Astrocyte (in vitro differentiated cells and primary cell): ENCODE measurements around the gene N4BP2. TPM values are rescaled to one million over a fixed set of nuclear protein-coding genes. Genes with fewer than 3 reads are reported as not detected.

Source experiments
- DNase-seq: peaks from one replicate; pipeline ENCODE4 v3.0.0-alpha.2; 2010; ENCODE audit warnings: low read depth
- FAIRE-seq: peaks from 2 replicates; lab custom pipeline; 2011; peaks lifted over from hg19 to GRCh38; lab: Jason Lieb, UNC
- H2AFZ ChIP-seq: 2 replicates; pipeline ENCODE4 v1.6.0; 2012; ENCODE audit warnings: low read depth, low read length, inconsistent platforms
- H3K27ac ChIP-seq: 2 replicates; pipeline ENCODE4 v1.5.1; 2011; ENCODE audit warnings: low read depth, low read length, inconsistent platforms
- H3K27me3 ChIP-seq: 2 replicates; pipeline ENCODE4 v1.6.0; 2011; ENCODE audit warnings: low read length, inconsistent platforms; ENCODE audit not compliant: insufficient read depth
- H3K36me3 ChIP-seq: 2 replicates; pipeline ENCODE4 v1.5.1; 2011; ENCODE audit warnings: low read length, inconsistent platforms; ENCODE audit not compliant: insufficient read depth
- H3K4me1 ChIP-seq: 2 replicates; pipeline ENCODE4 v1.5.1; 2011; ENCODE audit warnings: low read length, inconsistent platforms; ENCODE audit not compliant: insufficient read depth
- H3K4me2 ChIP-seq: 2 replicates; pipeline ENCODE4 v1.6.0; 2012; ENCODE audit warnings: low read length, inconsistent platforms
- H3K4me3 ChIP-seq: 2 replicates; pipeline ENCODE4 v1.5.1; 2011; ENCODE audit warnings: low read depth, mild to moderate bottlenecking, low read length, inconsistent platforms; ENCODE audit not compliant: insufficient read depth
- H3K79me2 ChIP-seq: 2 replicates; pipeline ENCODE4 v1.6.0; 2012; ENCODE audit warnings: mild to moderate bottlenecking, low read length, inconsistent platforms; ENCODE audit not compliant: insufficient read depth
- H3K9ac ChIP-seq: 2 replicates; pipeline ENCODE4 v1.6.0; 2012; ENCODE audit warnings: mild to moderate bottlenecking, low read length, inconsistent platforms
- H3K9me3 ChIP-seq: 2 replicates; pipeline ENCODE4 v1.5.1; 2012; ENCODE audit warnings: low read depth, mild to moderate bottlenecking, low read length, inconsistent platforms; ENCODE audit not compliant: insufficient read depth
- H4K20me1 ChIP-seq: 2 replicates; pipeline ENCODE4 v1.6.0; 2012; ENCODE audit warnings: low read length, inconsistent platforms; ENCODE audit not compliant: insufficient read depth
- H3K27ac Mint-ChIP-seq: one replicate; pipeline ENCODE4 v1.8.0; 2021; ENCODE audit warnings: mild to moderate bottlenecking, mixed read lengths; ENCODE audit not compliant: unreplicated experiment
- H3K27me3 Mint-ChIP-seq: one replicate; pipeline ENCODE4 v1.8.0; 2021; ENCODE audit warnings: low read depth, mixed read lengths; ENCODE audit not compliant: unreplicated experiment
- H3K36me3 Mint-ChIP-seq: one replicate; pipeline ENCODE4 v1.8.0; 2021; ENCODE audit warnings: low read depth, mixed read lengths; ENCODE audit not compliant: unreplicated experiment
- H3K4me1 Mint-ChIP-seq: one replicate; pipeline ENCODE4 v1.8.0; 2021; ENCODE audit warnings: low read depth, mixed read lengths; ENCODE audit not compliant: unreplicated experiment
- H3K4me3 Mint-ChIP-seq: one replicate; pipeline ENCODE4 v1.8.0; 2021; ENCODE audit warnings: mild to moderate bottlenecking, moderate library complexity, mixed read lengths; ENCODE audit not compliant: unreplicated experiment
- H3K9me3 Mint-ChIP-seq: one replicate; pipeline ENCODE4 v1.8.0; 2021; ENCODE audit warnings: mild to moderate bottlenecking, mixed read lengths; ENCODE audit not compliant: unreplicated experiment
- EZH2 ChIP-seq: IDR thresholded peaks from 2 replicates; pipeline ENCODE4 v1.6.1; 2012; ENCODE audit warnings: mild to moderate bottlenecking, low read length, inconsistent platforms; ENCODE audit not compliant: insufficient read depth
- total RNA-seq: library from RNA; stranded (reverse); gene quantifications from 2 replicates; pipeline ENCODE4 v1.2.1, GENCODE V29; 2021
- TF ChIP-seq, protein P1 (sequence below): IDR thresholded peaks from 2 replicates; pipeline ENCODE4 v1.5.1; 2011; ENCODE audit warnings: low read depth, mild to moderate bottlenecking, inconsistent platforms, low read length, moderate library complexity; ENCODE audit not compliant: insufficient read depth

Gene N4BP2
- total RNA-seq, 1 donor from 2014 or later, result 14.5 TPM

GRCh38 chr4:40200875-40201801, 144.5 kb downstream of the N4BP2 start:
- Histone ChIP-seq H3K4me1 (no peaks in the 10 kb centered on the region), H3K9me3 (no peaks in the 10 kb centered on the region), H3K27me3 (no peaks in the 10 kb centered on the region), H3K4me3 (no peak overlapping the region), H4K20me1 (no peaks in the 10 kb centered on the region), H3K4me2 (no peak overlapping the region), H2AFZ (no peak overlapping the region), H3K36me3 (no peaks in the 10 kb centered on the region), H3K79me2 (no peaks in the 10 kb centered on the region), H3K9ac (no peak overlapping the region), H3K27ac (no peak overlapping the region)
- peaks cover 7% of the 10 kb centered on the region for H3K27me3 Mint-ChIP-seq
- H3K4me1 Mint-ChIP-seq, result peaks cover 14% of the 10 kb centered on the region
- no peaks in the 10 kb centered on the region for H3K9me3 Mint-ChIP-seq
- no peak overlapping the region for H3K4me3 Mint-ChIP-seq
- FAIRE-seq, result no peak
- TF ChIP-seq, protein P1, sequence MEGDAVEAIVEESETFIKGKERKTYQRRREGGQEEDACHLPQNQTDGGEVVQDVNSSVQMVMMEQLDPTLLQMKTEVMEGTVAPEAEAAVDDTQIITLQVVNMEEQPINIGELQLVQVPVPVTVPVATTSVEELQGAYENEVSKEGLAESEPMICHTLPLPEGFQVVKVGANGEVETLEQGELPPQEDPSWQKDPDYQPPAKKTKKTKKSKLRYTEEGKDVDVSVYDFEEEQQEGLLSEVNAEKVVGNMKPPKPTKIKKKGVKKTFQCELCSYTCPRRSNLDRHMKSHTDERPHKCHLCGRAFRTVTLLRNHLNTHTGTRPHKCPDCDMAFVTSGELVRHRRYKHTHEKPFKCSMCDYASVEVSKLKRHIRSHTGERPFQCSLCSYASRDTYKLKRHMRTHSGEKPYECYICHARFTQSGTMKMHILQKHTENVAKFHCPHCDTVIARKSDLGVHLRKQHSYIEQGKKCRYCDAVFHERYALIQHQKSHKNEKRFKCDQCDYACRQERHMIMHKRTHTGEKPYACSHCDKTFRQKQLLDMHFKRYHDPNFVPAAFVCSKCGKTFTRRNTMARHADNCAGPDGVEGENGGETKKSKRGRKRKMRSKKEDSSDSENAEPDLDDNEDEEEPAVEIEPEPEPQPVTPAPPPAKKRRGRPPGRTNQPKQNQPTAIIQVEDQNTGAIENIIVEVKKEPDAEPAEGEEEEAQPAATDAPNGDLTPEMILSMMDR, result no peak
- TF ChIP-seq EZH2, result no peak
- DNase-seq, result peak; percentile 29
- H3K36me3 Mint-ChIP-seq, result peaks cover 1% of the 10 kb centered on the region
- no peak overlapping the region for H3K27ac Mint-ChIP-seq

- no peak overlapping the region for H3K4me2 ChIP-seq
- no peaks in the 10 kb centered on the region for H3K36me3 ChIP-seq
- Mint-ChIP-seq H3K27me3 (peaks cover 6% of the 10 kb centered on the region), H3K9me3 (no peaks in the 10 kb centered on the region), H3K4me1 (peaks cover 15% of the 10 kb centered on the region), H3K4me3 (no peak overlapping the region), H3K36me3 (no peaks in the 10 kb centered on the region), H3K27ac (no peak overlapping the region)
- no peaks in the 10 kb centered on the region for H3K9me3 ChIP-seq
- H3K9ac ChIP-seq, result no peak overlapping the region
- DNase-seq (no peak), FAIRE-seq (no peak)
- no peak overlapping the region for H3K4me3 ChIP-seq
- no peak overlapping the region for H2AFZ ChIP-seq
- no peaks in the 10 kb centered on the region for H4K20me1 ChIP-seq
- H3K79me2 ChIP-seq, result no peaks in the 10 kb centered on the region
- no peaks in the 10 kb centered on the region for H3K4me1 ChIP-seq
- H3K27me3 ChIP-seq, result no peaks in the 10 kb centered on the region
- H3K27ac ChIP-seq, result no peak overlapping the region
- TF ChIP-seq EZH2, result no peak
- TF ChIP-seq, protein P1, result no peak
These were observed 145.2 kb downstream of the N4BP2 start for GRCh38 chr4:40201898-40202297.

- Histone ChIP-seq H4K20me1 (no peaks in the 10 kb centered on the region), H2AFZ (no peak overlapping the region), H3K36me3 (no peaks in the 10 kb centered on the region), H3K9ac (no peak overlapping the region), H3K4me2 (no peak overlapping the region), H3K79me2 (no peaks in the 10 kb centered on the region), H3K27ac (no peak overlapping the region), H3K27me3 (no peaks in the 10 kb centered on the region), H3K4me3 (no peak overlapping the region), H3K4me1 (no peaks in the 10 kb centered on the region), H3K9me3 (no peaks in the 10 kb centered on the region)
- peaks cover 15% of the 10 kb centered on the region for H3K4me1 Mint-ChIP-seq
- no peak for TF ChIP-seq EZH2
- TF ChIP-seq, protein P1, result no peak
- H3K4me3 Mint-ChIP-seq, result no peak overlapping the region
- no peak for FAIRE-seq
- H3K9me3 Mint-ChIP-seq, result no peaks in the 10 kb centered on the region
- no peak overlapping the region for H3K27ac Mint-ChIP-seq
- H3K36me3 Mint-ChIP-seq, result no peaks in the 10 kb centered on the region
- DNase-seq, result no peak
- peaks cover 6% of the 10 kb centered on the region for H3K27me3 Mint-ChIP-seq
These were observed 145.8 kb downstream of the N4BP2 start for GRCh38 chr4:40202474-40202873.
